Measurements from ENCODE around the gene SIRT7.

Gene SIRT7

GRCh38 chr17:81904600-81905423 lies 13.2 kb downstream of the SIRT7 start:
- no peak for DNase-seq

- DNase-seq, result no peak
These were observed 13.9 kb downstream of the SIRT7 start for GRCh38 chr17:81903896-81904599.

GRCh38 chr17:81903415-81903831 lies 14.6 kb downstream of the SIRT7 start:
- DNase-seq, result no peak

- no peak for DNase-seq
These were observed 15.1 kb downstream of the SIRT7 start for GRCh38 chr17:81902653-81903414.

GRCh38 chr17:81902023-81902652 lies 15.8 kb downstream of the SIRT7 start, which contains the start of gene NPB:
TSS of gene NPB (plus strand) at chr17:81902238. CDS start at chr17:81902278, 40 bp downstream.
- DNase-seq, result no peak

GRCh38 chr17:81901167-81902022 lies 16.6 kb downstream of the SIRT7 start:
- no peak for DNase-seq

GRCh38 chr17:81900181-81900820 lies 17.7 kb downstream of the SIRT7 start:
- no peak for DNase-seq

- DNase-seq, result no peak
These were observed 18.3 kb downstream of the SIRT7 start for GRCh38 chr17:81899514-81900166.

- DNase-seq, result no peak
These were observed 19.1 kb downstream of the SIRT7 start for GRCh38 chr17:81898885-81899284.

- DNase-seq, result no peak
These were observed 19.7 kb downstream of the SIRT7 start for GRCh38 chr17:81898029-81898866.

- no peak for DNase-seq
These were observed 22.6 kb downstream of the SIRT7 start for GRCh38 chr17:81895400-81895799.

- no peak for DNase-seq
These were observed 26.7 kb downstream of the SIRT7 start for GRCh38 chr17:81891303-81891552.

- DNase-seq, result peak in 1 of 2 donors; percentile 28
These were observed 27.3 kb downstream of the SIRT7 start for GRCh38 chr17:81890447-81891302.

GRCh38 chr17:81889602-81890001 lies 28.4 kb downstream of the SIRT7 start:
- DNase-seq, result no peak

- no peak for DNase-seq
These were observed 28.9 kb downstream of the SIRT7 start for GRCh38 chr17:81888988-81889595.

GRCh38 chr17:81888105-81888987 lies 29.6 kb downstream of the SIRT7 start:
- no peak for DNase-seq

GRCh38 chr17:81885869-81886548 lies 32.0 kb downstream of the SIRT7 start:
- DNase-seq, result no peak

Data from CD4-positive, alpha-beta T cell treated with Interleukin-4 for 1 hour (primary cell).